NCI-H2081 treated with DMSO at 0.1 percent for 48 hours (cell line): ENCODE results near the gene FH.

ENCODE experiments used
- DNase-seq: peaks from one replicate; lab custom pipeline; 2025; lab: John Stamatoyannopoulos, UW

The FH gene

GRCh38 chr1:241519308-241520079 is at the start of gene FH:
Gene FH (minus strand): TSS chr1:241519755. CDS start chr1:241519722, 33 bp downstream.
- peak; percentile 99 for DNase-seq

- DNase-seq, result no peak
Observed at GRCh38 chr1:241560849-241561187, 41.3 kb upstream of the FH start.

- DNase-seq, result no peak
Observed at GRCh38 chr1:241560146-241560848, 40.7 kb upstream of the FH start.

GRCh38 chr1:241557551-241558193 is 38.1 kb upstream of the FH start:
- no peak for DNase-seq

GRCh38 chr1:241557031-241557430 is 37.5 kb upstream of the FH start:
- DNase-seq, result no peak

GRCh38 chr1:241555526-241555925 is 36.0 kb upstream of the FH start:
- DNase-seq, result no peak

GRCh38 chr1:241553886-241554592 is 34.5 kb upstream of the FH start:
- no peak for DNase-seq

- DNase-seq, result no peak
Observed at GRCh38 chr1:241551759-241552638, 32.4 kb upstream of the FH start.

GRCh38 chr1:241550318-241550717 is 30.8 kb upstream of the FH start:
- no peak for DNase-seq

GRCh38 chr1:241548008-241548407 is 28.5 kb upstream of the FH start:
- no peak for DNase-seq

GRCh38 chr1:241542199-241542907 is 22.8 kb upstream of the FH start:
- DNase-seq, result no peak

- DNase-seq, result no peak
Observed at GRCh38 chr1:241536969-241537368, 17.4 kb upstream of the FH start.

- no peak for DNase-seq
Observed at GRCh38 chr1:241536304-241536703, 16.7 kb upstream of the FH start.

GRCh38 chr1:241533326-241534115 is 14.0 kb upstream of the FH start:
- no peak for DNase-seq

- DNase-seq, result no peak
Observed at GRCh38 chr1:241532864-241533263, 13.3 kb upstream of the FH start.

GRCh38 chr1:241532162-241532531 is 12.6 kb upstream of the FH start, which contains the start of gene KMO:
Gene KMO (plus strand): TSS chr1:241532378. CDS start chr1:241532445, 67 bp downstream.
- no peak for DNase-seq

GRCh38 chr1:241531195-241532161 is 11.9 kb upstream of the FH start:
- DNase-seq, result peak; percentile 90

- no peak for DNase-seq
Observed at GRCh38 chr1:241527146-241527545, 7.6 kb upstream of the FH start.

- no peak for DNase-seq
Observed at GRCh38 chr1:241525026-241525425, 5.5 kb upstream of the FH start.
